Smooth muscle cell (in vitro differentiated cells): ENCODE data around the gene TTN. TPM values are rescaled to one million over a fixed set of nuclear protein-coding genes. Genes with fewer than 3 reads are reported as not detected.

Experiments
- DNase-seq: peaks from one replicate; lab custom pipeline; 2025; ENCODE audit not compliant: unreplicated experiment; lab: John Stamatoyannopoulos, UW
- H2AFZ ChIP-seq: fragments of 200-600 bp; sonication (generic); 2 replicates; pipeline ENCODE4 v1.6.0; 2016; ENCODE audit warnings: antibody characterized with exemption, low read depth, mild to moderate bottlenecking
- H3F3A ChIP-seq: fragments of 200-600 bp; sonication (generic); 2 replicates; pipeline ENCODE4 v1.6.0; 2017; ENCODE audit warnings: antibody characterized with exemption, low read depth
- H3K27ac ChIP-seq: fragments of 200-600 bp; sonication (generic); 2 replicates; pipeline ENCODE4 v1.5.1; 2016; ENCODE audit warnings: low read depth, mild to moderate bottlenecking
- H3K27me3 ChIP-seq: fragments of 200-600 bp; sonication (generic); 2 replicates; pipeline ENCODE4 v1.6.1; 2016; ENCODE audit warnings: low read depth, mild to moderate bottlenecking
- H3K36me3 ChIP-seq: fragments of 200-600 bp; sonication (generic); 2 replicates; pipeline ENCODE4 v1.5.1; 2016; ENCODE audit warnings: low read depth
- H3K4me1 ChIP-seq: fragments of 200-600 bp; sonication (generic); 2 replicates; pipeline ENCODE4 v1.5.1; 2016; ENCODE audit warnings: low read depth
- H3K4me2 ChIP-seq: fragments of 200-600 bp; sonication (generic); 2 replicates; pipeline ENCODE4 v1.6.0; 2016; ENCODE audit warnings: mild to moderate bottlenecking
- H3K4me3 ChIP-seq: fragments of 200-600 bp; sonication (generic); 2 replicates; pipeline ENCODE4 v1.5.1; 2016; ENCODE audit warnings: mild to moderate bottlenecking
- H3K79me2 ChIP-seq: fragments of 200-600 bp; sonication (generic); 2 replicates; pipeline ENCODE4 v1.6.0; 2016; ENCODE audit warnings: low read depth, mild to moderate bottlenecking
- H3K9ac ChIP-seq: fragments of 200-600 bp; sonication (generic); 2 replicates; pipeline ENCODE4 v1.6.0; 2016; ENCODE audit warnings: low read depth
- H3K9me3 ChIP-seq: fragments of 200-600 bp; sonication (generic); replicated peaks from 2 replicates; pipeline ENCODE4 v1.5.1; 2016; ENCODE audit warnings: low read depth
- H4K20me1 ChIP-seq: fragments of 200-600 bp; sonication (generic); 2 replicates; pipeline ENCODE4 v1.6.0; 2016; ENCODE audit warnings: low read depth
- CTCF ChIP-seq: fragments of 200-600 bp; sonication (generic); IDR thresholded peaks from 2 replicates; pipeline ENCODE4 v1.5.1; 2017; ENCODE audit warnings: borderline replicate concordance, mild to moderate bottlenecking, antibody characterized with exemption; ENCODE audit not compliant: insufficient read depth, poor library complexity, severe bottlenecking
- WGBS: methylation state at CpG from one replicate; pipeline ENCODE4 v1.1.7; 2016; ENCODE audit warnings: low lambda C conversion rate; 5-methylcytosine and 5-hydroxymethylcytosine counted together
- polyA plus RNA-seq: library from polyadenylated mRNA; unstranded; fragments of >200 nt; fragmentation: Nextera tagmentation; extraction: Ambion mirVana; gene quantifications from 2 replicates; pipeline ENCODE4 v1.2.1, GENCODE V29; 2016
- total RNA-seq: library from RNA; depleted of rRNA; stranded (reverse); fragments of >200 nt; gene quantifications from 2 replicates; pipeline ENCODE4 v1.2.3, GENCODE V29; 2014

TTN gene
- total and polyA plus RNA-seq, 2 experiments from 2014 or later = 0.25 TPM; not detected in 1

- Histone ChIP-seq H3K9ac (no peak overlapping the region), H4K20me1 (no peaks in the 10 kb centered on the region), H3K4me1 (no peaks in the 10 kb centered on the region), H3F3A (no peaks in the 10 kb centered on the region), H3K27ac (no peak overlapping the region), H3K79me2 (no peaks in the 10 kb centered on the region), H3K4me3 (no peak overlapping the region), H3K9me3 (no peaks in the 10 kb centered on the region), H3K27me3 (no peaks in the 10 kb centered on the region), H3K36me3 (no peaks in the 10 kb centered on the region), H3K4me2 (no peak overlapping the region), H2AFZ (no peak overlapping the region)
- no peak for TF ChIP-seq CTCF
- no peak for DNase-seq
- 82% methylated on average over 5 of the region's 5 CpGs for WGBS
These were observed 156.7 kb downstream of the TTN start for GRCh38 chr2:178650554-178650953.

- H3K36me3 ChIP-seq = no peaks in the 10 kb centered on the region
- no peak overlapping the region for H3K9ac ChIP-seq
- 93% methylated on average over 1 of the region's 1 CpG for WGBS
- no peak overlapping the region for H3K27ac ChIP-seq
- DNase-seq = no peak
- no peak for TF ChIP-seq CTCF
- H3K4me2 ChIP-seq = no peak overlapping the region
- H2AFZ ChIP-seq = no peak overlapping the region
- H4K20me1 ChIP-seq = no peaks in the 10 kb centered on the region
- no peak overlapping the region for H3K4me3 ChIP-seq
- H3K9me3 ChIP-seq = no peaks in the 10 kb centered on the region
- no peaks in the 10 kb centered on the region for H3F3A ChIP-seq
- no peaks in the 10 kb centered on the region for H3K27me3 ChIP-seq
- H3K4me1 ChIP-seq = no peaks in the 10 kb centered on the region
- no peaks in the 10 kb centered on the region for H3K79me2 ChIP-seq
These were observed 162.3 kb downstream of the TTN start for GRCh38 chr2:178644919-178645318.

GRCh38 chr2:178641498-178641897 is 165.7 kb downstream of the TTN start:
- DNase-seq = no peak
- WGBS = 27% methylated on average over 1 of the region's 1 CpG
- H3K27me3 ChIP-seq = no peaks in the 10 kb centered on the region
- no peaks in the 10 kb centered on the region for H3K9me3 ChIP-seq
- no peaks in the 10 kb centered on the region for H3K4me1 ChIP-seq
- no peak overlapping the region for H3K4me2 ChIP-seq
- no peaks in the 10 kb centered on the region for H3K36me3 ChIP-seq
- H3K27ac ChIP-seq = no peak overlapping the region
- H3K4me3 ChIP-seq = no peak overlapping the region
- H3F3A ChIP-seq = no peaks in the 10 kb centered on the region
- H2AFZ ChIP-seq = no peak overlapping the region
- H3K9ac ChIP-seq = no peak overlapping the region
- H3K79me2 ChIP-seq = no peaks in the 10 kb centered on the region
- TF ChIP-seq CTCF = no peak
- H4K20me1 ChIP-seq = no peaks in the 10 kb centered on the region

GRCh38 chr2:178635897-178636296 is 171.3 kb downstream of the TTN start:
- Histone ChIP-seq H3K27me3 (no peaks in the 10 kb centered on the region), H3K36me3 (no peaks in the 10 kb centered on the region), H3K4me3 (no peak overlapping the region), H3K4me2 (no peak overlapping the region), H4K20me1 (no peaks in the 10 kb centered on the region), H3K9me3 (no peaks in the 10 kb centered on the region), H3F3A (no peaks in the 10 kb centered on the region), H3K4me1 (no peaks in the 10 kb centered on the region), H3K27ac (no peak overlapping the region), H3K9ac (no peak overlapping the region), H3K79me2 (no peaks in the 10 kb centered on the region), H2AFZ (no peak overlapping the region)
- WGBS = 97% methylated on average over 11 of the region's 11 CpGs
- TF ChIP-seq CTCF = no peak
- no peak for DNase-seq
